GM12872 (cell line): ENCODE results near the gene PTPRA.

Experiments used
- CTCF ChIP-seq: IDR thresholded peaks from 3 replicates; pipeline ENCODE4 v1.5.1; 2011; ENCODE audit warnings: low read depth, mild to moderate bottlenecking, low read length, moderate library complexity; ENCODE audit not compliant: insufficient read depth

PTPRA gene

DNA sequence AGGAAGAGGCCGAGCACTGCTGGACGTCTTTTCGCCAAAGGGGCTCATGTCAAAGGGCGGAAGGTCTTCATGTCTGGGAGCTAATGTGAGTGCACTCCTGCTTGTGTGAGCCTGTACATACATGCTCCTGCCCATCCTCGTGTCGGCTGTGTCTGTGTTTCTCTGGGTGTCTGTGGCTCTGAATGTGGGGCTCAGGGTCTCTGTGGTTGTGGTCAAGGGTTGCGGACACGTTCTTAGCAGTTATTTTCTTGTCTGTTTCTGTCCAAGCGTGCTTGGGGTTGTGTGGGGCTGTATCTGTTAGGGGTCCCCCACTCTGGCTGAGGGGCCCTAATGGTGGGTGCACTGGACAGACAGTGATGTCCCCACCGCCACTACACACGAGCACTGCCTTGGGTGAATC, 208.4 kb downstream of the PTPRA start:
- TF ChIP-seq CTCF = no peak

- no peak for TF ChIP-seq CTCF
These were observed 209.1 kb downstream of the PTPRA start for GRCh38 chr20:3082306-3082951.

- no peak for TF ChIP-seq CTCF
These were observed 210.0 kb downstream of the PTPRA start for GRCh38 chr20:3082955-3083952.

GRCh38 chr20:3084283-3084985, 211.2 kb downstream of the PTPRA start, which contains the start of gene AVP:
TSS of gene AVP (minus strand) at chr20:3084724. CDS start at chr20:3084674, 50 bp downstream.
- TF ChIP-seq CTCF = no peak

DNA sequence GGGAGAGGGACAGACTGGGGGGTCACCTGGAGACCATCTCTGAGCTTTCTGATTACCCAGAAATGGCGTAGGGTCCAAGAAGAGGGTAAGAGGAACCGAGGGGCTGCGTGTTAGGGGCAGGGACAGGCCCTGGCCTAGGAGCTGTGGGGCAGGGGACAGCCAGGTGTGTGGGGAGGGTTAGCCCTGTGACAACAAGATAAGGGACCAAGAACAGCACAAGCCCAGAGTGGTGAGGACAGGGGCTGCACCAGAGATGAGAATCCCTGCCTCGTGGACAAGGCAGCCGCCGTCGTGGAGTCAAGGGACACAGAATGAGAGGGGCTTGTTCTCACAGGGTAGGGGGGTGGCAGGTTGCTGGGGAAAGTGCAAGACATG, 211.7 kb downstream of the PTPRA start:
- TF ChIP-seq CTCF = no peak

DNA sequence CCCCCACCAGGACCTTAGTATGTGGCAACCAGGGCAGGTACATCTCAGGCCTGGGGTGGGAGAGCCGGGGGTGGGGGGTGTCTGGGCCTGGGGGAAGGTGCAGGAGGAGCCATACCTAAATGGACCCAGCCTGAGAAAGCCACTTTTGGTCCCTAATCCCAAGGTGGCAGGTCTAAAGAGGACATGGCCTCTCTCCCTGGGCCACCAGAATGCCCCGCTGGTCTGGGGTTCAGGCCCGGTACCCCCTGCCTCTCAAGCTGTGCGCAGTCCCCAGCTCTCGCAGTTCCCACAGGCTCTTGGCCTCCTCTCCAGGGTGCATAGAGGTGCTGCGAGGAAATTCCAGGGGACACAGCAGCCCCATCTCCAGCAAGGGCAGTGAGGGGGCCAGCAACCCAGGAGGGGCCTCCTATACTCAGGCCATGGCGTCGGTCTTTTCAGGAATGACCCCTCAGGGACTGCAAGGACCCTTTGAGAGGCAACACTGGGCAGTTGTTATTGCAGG, 212.3 kb downstream of the PTPRA start:
- TF ChIP-seq CTCF = no peak

- no peak for TF ChIP-seq CTCF
These were observed 214.8 kb downstream of the PTPRA start for GRCh38 chr20:3088031-3088430.
